Activated CD8-positive, alpha-beta memory T cell treated with anti-CD3 and anti-CD28 coated beads for 4 hours (primary cell): ENCODE data around the gene SLK.

Experiments
- DNase-seq, 2 donors: peaks; one replicate each; pipeline ENCODE4 v3.0.0-alpha.2; 2020; ENCODE audit warnings: low read depth in 2 of 2

The SLK gene

GRCh38 chr10:104053201-104053600 is 86.3 kb downstream of the SLK start:
- no peak for DNase-seq

DNA sequence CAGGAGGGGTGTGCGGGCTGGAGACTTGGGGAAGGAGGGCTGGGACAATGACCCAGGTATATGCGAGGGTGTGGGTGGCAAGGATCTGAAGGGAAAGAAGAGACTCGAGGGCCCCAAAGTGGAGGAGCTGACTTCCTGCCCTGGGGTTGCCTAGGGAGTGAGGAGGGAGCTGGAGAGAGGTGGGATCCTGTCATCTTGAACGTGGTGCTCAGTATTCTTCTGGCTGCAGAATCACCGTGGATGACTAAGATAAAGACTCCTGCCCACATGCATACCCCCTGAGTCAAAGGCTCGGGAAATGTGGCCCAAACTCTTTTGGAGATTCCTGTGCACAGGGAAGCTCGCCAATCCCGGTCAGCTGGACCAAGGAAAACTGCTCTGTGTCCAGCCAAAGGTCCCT is 87.5 kb downstream of the SLK start:
- no peak for DNase-seq

GRCh38 chr10:104056619-104057273 is 89.8 kb downstream of the SLK start:
- DNase-seq, result no peak

- no peak for DNase-seq
Observed at GRCh38 chr10:104057717-104058116, 90.8 kb downstream of the SLK start.

GRCh38 chr10:104059364-104059763 is 92.4 kb downstream of the SLK start:
- no peak for DNase-seq

DNA sequence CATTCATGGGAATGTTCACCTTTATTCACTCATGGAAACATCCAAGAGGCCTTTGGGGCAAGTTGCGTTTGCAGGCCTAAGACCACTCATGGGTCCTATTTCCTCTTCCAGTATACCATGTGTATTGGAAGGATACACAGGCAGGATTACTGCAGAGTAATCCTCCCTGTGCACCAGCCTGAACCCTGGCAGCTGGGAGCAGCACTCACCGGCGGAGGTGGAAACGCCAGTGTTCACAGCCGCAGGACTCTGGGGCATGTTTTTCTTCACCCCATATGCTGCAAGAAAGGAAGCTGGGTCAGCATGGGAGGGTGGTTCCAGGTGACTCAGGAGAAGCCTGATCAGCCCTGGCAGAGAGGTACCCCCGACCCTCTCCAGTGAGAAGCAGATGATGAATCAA is 94.3 kb downstream of the SLK start:
- DNase-seq, result no peak

- DNase-seq, result no peak
Observed at GRCh38 chr10:104065748-104066147, 98.8 kb downstream of the SLK start.

GRCh38 chr10:104066945-104067344 is 100.0 kb downstream of the SLK start:
- DNase-seq, result no peak

DNA sequence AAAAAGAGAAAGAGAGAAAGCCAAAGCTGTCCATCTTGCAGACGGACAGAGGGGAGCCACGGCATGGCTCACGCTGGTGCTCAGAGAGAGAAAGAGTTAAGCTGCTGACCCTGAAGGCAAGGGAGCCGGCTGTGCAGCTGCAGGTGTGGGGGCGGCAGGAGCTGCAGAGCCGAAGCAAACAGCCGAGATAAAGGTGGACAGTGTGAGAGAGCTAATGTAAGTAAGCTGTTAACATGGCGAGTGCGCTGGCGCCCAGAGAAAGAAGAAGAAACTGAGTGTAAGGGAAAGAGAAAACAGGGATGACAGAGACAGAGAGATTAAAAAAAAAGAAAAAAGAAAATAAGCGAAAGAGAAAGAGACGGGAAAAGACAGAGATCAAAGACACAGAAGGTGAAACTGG is 100.6 kb downstream of the SLK start:
- no peak for DNase-seq

- DNase-seq, result no peak
Observed at GRCh38 chr10:104069613-104070012, 102.7 kb downstream of the SLK start.

- DNase-seq, result no peak
Observed at GRCh38 chr10:104072786-104073185, 105.8 kb downstream of the SLK start.

DNA sequence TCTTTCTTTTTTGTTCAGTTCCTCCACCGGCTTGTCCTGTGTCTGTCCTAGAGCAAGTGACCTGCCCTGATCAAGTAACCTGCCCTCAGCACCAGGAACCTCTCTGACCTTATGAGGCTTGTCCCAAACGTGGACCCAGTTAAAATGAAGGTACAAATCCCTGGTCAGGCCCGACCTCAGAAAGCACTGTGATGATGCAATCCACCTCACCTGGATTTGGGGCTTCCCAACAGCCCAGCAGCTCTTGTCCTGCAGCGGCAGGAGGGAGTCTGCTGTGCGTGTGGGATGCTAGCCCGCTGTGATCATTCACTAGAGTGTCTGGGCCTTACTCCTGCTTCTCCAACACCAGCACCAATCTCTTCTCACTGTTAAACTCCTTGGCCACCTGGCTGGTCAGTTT is 107.6 kb downstream of the SLK start:
- no peak for DNase-seq

DNA sequence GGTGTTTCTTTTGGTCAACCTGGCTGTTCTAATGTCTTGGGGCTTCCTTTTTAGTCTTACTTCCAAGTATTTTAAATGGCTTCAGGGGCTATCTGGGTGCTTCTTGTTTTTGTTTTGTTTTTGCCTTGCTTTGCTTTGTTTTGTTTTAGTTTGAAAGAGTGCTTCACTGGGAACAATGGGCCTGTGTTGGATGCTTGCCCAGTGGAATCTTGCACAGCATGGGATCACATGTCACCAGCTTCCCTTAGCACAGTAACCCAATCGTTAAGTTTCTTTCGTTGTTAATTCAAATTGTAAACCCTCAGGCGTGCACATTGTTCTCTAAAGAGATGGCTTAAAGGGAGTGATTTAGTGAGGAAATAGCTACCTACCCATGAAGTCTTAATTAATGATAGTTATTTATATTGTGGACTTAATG is 109.8 kb downstream of the SLK start:
- DNase-seq, result no peak

- no peak for DNase-seq
Observed at GRCh38 chr10:104077247-104077646, 110.3 kb downstream of the SLK start.

GRCh38 chr10:104077663-104078151 is 110.8 kb downstream of the SLK start:
- DNase-seq, result no peak
